Gastroesophageal sphincter (tissue), 4 donors: Measurements from ENCODE around the gene ELN. TPM values are rescaled to one million over a fixed set of nuclear protein-coding genes. Genes with fewer than 3 reads are reported as not detected.

Experiments
- ATAC-seq: fragments of 150-250 bp; one replicate; pipeline ENCODE4 v1.9.1; 2016; ENCODE audit warnings: mild to moderate bottlenecking, moderate library complexity
- H3K27ac ChIP-seq, 4 donors: fragments of 200-600 bp; sonication (generic) in 3 of 4; 1 replicate in 3 of 4; 2 replicates in 1 of 4; pipeline ENCODE4 v1.5.1; 2016 to 2019
- H3K27me3 ChIP-seq: fragments of 200-600 bp; sonication (generic); one replicate; pipeline ENCODE4 v1.5.1; 2019
- H3K36me3 ChIP-seq, 2 donors: fragments of 200-600 bp; sonication (generic); one replicate each; pipeline ENCODE4 v1.5.1; 2019; ENCODE audit warnings: control low read depth in 1 of 2
- H3K4me1 ChIP-seq, 3 donors: fragments of 200-600 bp; sonication (generic); 1 replicate in 2 of 3; 2 replicates in 1 of 3; pipeline ENCODE4 v1.5.1; 2016 to 2019; ENCODE audit warnings: control low read depth in 2 of 3
- H3K4me3 ChIP-seq, 2 donors: fragments of 200-600 bp; sonication (generic); one replicate each; pipeline ENCODE4 v1.5.1; 2019; ENCODE audit warnings: mild to moderate bottlenecking in 1 of 2, moderate library complexity in 1 of 2
- H3K9me3 ChIP-seq, 3 donors: fragments of 200-600 bp; sonication (generic); one replicate each; pipeline ENCODE4 v1.5.1; 2017 to 2019; ENCODE audit warnings: control low read depth in 2 of 3
- CTCF ChIP-seq, 4 experiments: fragments of 200-600 bp in 2 of 4; fragments of 450-650 bp in 2 of 4; sonication (generic) in 1 of 4; IDR thresholded peaks; one replicate each; pipeline ENCODE4 v1.5.1; 2017 to 2019; ENCODE audit warnings: antibody characterized with exemption in 4 of 4, mild to moderate bottlenecking in 2 of 4, moderate library complexity in 2 of 4
- EP300 ChIP-seq: sonication (generic); formaldehyde crosslinking; IDR thresholded peaks from one replicate; pipeline ENCODE4 v1.6.1; 2017; ENCODE audit warnings: antibody characterized with exemption, mild to moderate bottlenecking
- POLR2A ChIP-seq, 2 donors: fragments of 450-650 bp; IDR thresholded peaks; one replicate each; pipeline ENCODE4 v1.6.1; 2017; ENCODE audit warnings: antibody characterized with exemption in 2 of 2, mild to moderate bottlenecking in 2 of 2, moderate library complexity in 1 of 2
- POLR2AphosphoS5 ChIP-seq: sonication (generic); formaldehyde crosslinking; IDR thresholded peaks from one replicate; pipeline ENCODE4 v1.6.1; 2017; ENCODE audit warnings: antibody characterized with exemption
- WGBS, 2 donors: methylation state at CpG; one replicate each; pipeline ENCODE4 v1.1.5; 2018; ENCODE audit warnings: low coverage in 1 of 2; 5-methylcytosine and 5-hydroxymethylcytosine counted together
- total RNA-seq, 4 donors: library from RNA; depleted of rRNA; stranded (reverse); fragments of >200 nt; gene quantifications; one replicate each; pipeline ENCODE4 v1.1.0, GENCODE V29; 2016

The ELN gene
- total RNA-seq, 4 donors from 2014 or later = 316 to 703 (median 441) TPM

GRCh38 chr7:73988197-73988596 lies 39.8 kb upstream of the ELN start:
- TF ChIP-seq POLR2A (IDR thresholded peaks at IDR 0.05) (no peak), POLR2AphosphoS5 (no peak), CTCF (IDR thresholded peaks at IDR 0.05) (no peak), EP300 (no peak)
- H3K4me1 ChIP-seq = peaks cover 0 to 69% (median 34%) of the 10 kb centered on the region in 3 donors

GRCh38 chr7:73991522-73992100 lies 36.4 kb upstream of the ELN start:
- Histone ChIP-seq H3K4me1 (peaks cover 0 to 59% (median 24%) of the 10 kb centered on the region in 3 donors), H3K9me3 (peaks cover 0 to 9% (median 0%) of the 10 kb centered on the region in 3 donors), H3K4me3 (no peak overlapping the region), H3K27me3 (no peaks in the 10 kb centered on the region), H3K27ac (peak overlapping the region; percentile 22 to 94 (median 85)), H3K36me3 (no peaks in the 10 kb centered on the region)
- TF ChIP-seq POLR2A (IDR thresholded peaks at IDR 0.05) (no peak), POLR2AphosphoS5 (no peak), EP300 (no peak), CTCF (IDR thresholded peaks at IDR 0.05) (no peak)
- 90 to 100% methylated on average over 3 to 4 of the region's 7 CpGs for whole genome bisulfite sequencing, 2 donors
- peak; percentile 19 for ATAC-seq

More at GRCh38 chr7:73988197-73988596, 39.8 kb upstream of the ELN start:
- Histone ChIP-seq H3K27me3 (no peaks in the 10 kb centered on the region), H3K9me3 (no peaks in the 10 kb centered on the region), H3K36me3 (no peaks in the 10 kb centered on the region), H3K4me3 (no peak overlapping the region), H3K27ac (peak overlapping the region in 3 of 4 donors; percentile 25 to 86 (median 84))
- WGBS, 2 donors = 70% methylated on average over 2 of the region's 9 CpGs; no CpG with 5 or more reads in 1 of the 2 donors
- ATAC-seq = no peak

GRCh38 chr7:73992101-73992562 lies 35.8 kb upstream of the ELN start:
- Histone ChIP-seq H3K36me3 (no peaks in the 10 kb centered on the region), H3K27ac (peak overlapping the region; percentile 40 to 94 (median 85)), H3K9me3 (peaks cover 0 to 9% (median 0%) of the 10 kb centered on the region in 3 donors), H3K4me1 (peaks cover 0 to 59% (median 21%) of the 10 kb centered on the region in 3 donors), H3K4me3 (no peak overlapping the region), H3K27me3 (no peaks in the 10 kb centered on the region)
- 27% methylated on average over 11 of the region's 18 CpGs; no CpG with 5 or more reads in 1 of the 2 donors for WGBS, 2 donors
- TF ChIP-seq POLR2AphosphoS5 = peak; percentile 98
- TF ChIP-seq POLR2A (IDR thresholded peaks at IDR 0.05) = no peak
- TF ChIP-seq EP300 = peak; percentile 13
- no peak for TF ChIP-seq CTCF (IDR thresholded peaks at IDR 0.05)
- peak; percentile 89 for ATAC-seq

GRCh38 chr7:73994023-73994422 lies 34.0 kb upstream of the ELN start:
- Histone ChIP-seq H3K36me3 (no peaks in the 10 kb centered on the region), H3K4me3 (no peak overlapping the region), H3K27me3 (no peaks in the 10 kb centered on the region), H3K9me3 (peaks cover 0 to 9% (median 0%) of the 10 kb centered on the region in 3 donors), H3K27ac (peak overlapping the region in 3 of 4 donors; percentile 69 to 90 (median 82)), H3K4me1 (peaks cover 0 to 61% (median 23%) of the 10 kb centered on the region in 3 donors)
- TF ChIP-seq POLR2A (IDR thresholded peaks at IDR 0.05) (no peak), EP300 (no peak), CTCF (IDR thresholded peaks at IDR 0.05) (no peak), POLR2AphosphoS5 (no peak)
- ATAC-seq = no peak
- 86 to 91% methylated on average over 4 to 7 of the region's 7 CpGs for WGBS, 2 donors

GRCh38 chr7:73994761-73995160 lies 33.2 kb upstream of the ELN start:
- ATAC-seq = no peak
- Histone ChIP-seq H3K27ac (peak overlapping the region in 3 of 4 donors; percentile 69 to 90 (median 82)), H3K4me1 (peaks cover 0 to 68% (median 29%) of the 10 kb centered on the region in 3 donors), H3K36me3 (no peaks in the 10 kb centered on the region), H3K4me3 (no peak overlapping the region), H3K27me3 (no peaks in the 10 kb centered on the region), H3K9me3 (peaks cover 0 to 9% (median 0%) of the 10 kb centered on the region in 3 donors)
- TF ChIP-seq POLR2AphosphoS5 (no peak), CTCF (IDR thresholded peaks at IDR 0.05) (no peak), EP300 (no peak), POLR2A (IDR thresholded peaks at IDR 0.05) (no peak)
